GM18519 (cell line): Measurements from ENCODE around the gene VPS51.

Source experiments
- ATAC-seq: cut with Tn5 transposase; IDR thresholded peaks from one replicate; pipeline ENCODE4 v1.9.1; 2021; ENCODE audit warnings: mild to moderate bottlenecking, moderate library complexity; ENCODE audit not compliant: unreplicated experiment, low FRiP score

VPS51 gene

DNA sequence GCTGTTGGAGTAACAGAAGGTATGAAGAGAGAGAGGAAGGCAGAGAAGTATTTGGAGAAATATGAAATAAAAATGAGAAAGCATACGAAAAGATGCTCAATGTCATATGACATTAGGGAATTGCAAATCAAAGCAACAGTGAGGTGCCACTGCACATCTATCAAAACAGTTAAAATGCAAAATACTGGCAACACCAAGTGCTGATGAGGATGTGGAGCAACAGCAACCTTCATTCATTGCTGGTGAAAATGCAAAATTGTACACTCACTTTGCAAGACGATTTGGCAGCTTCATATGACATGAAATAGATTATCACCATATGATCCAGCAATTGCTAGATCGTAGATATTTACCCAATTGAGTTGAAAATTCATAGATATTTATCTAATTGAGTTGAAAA, 64.6 kb downstream of the VPS51 start:
- no peak for ATAC-seq
